GM19324 (cell line): ENCODE data around the gene AGPS.
"Not testable (repeated sequence)": the region's sequence is repeated elsewhere in the genome, so short reads cannot be mapped to it uniquely, and the experiment has no call there.

Experiments used
- ATAC-seq: cut with Tn5 transposase; IDR thresholded peaks from one replicate; pipeline ENCODE4 v1.9.1; 2021; ENCODE audit warnings: mild to moderate bottlenecking, moderate library complexity; ENCODE audit not compliant: unreplicated experiment, low FRiP score

The AGPS gene

DNA sequence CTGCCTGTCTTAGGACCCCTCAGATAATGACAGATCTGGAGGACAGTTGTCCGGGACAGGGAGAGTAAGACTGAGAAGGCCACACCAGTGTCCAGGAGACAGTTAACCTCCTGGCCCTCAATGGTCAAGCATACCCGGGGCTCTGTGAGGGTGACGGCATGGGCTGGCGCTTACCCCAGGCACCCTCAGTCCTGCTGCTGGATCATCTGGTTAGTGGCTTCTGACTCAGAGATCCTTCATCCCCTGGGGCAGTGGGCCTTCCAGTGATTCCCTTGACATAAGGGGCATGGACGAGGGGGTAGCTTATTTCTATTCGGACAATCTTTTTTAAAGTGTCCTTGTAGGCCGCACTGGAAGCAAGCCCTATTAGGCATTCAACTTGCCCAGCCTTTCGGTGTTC is 18.1 kb downstream of the AGPS start:
- not testable (repeated sequence) for ATAC-seq

DNA sequence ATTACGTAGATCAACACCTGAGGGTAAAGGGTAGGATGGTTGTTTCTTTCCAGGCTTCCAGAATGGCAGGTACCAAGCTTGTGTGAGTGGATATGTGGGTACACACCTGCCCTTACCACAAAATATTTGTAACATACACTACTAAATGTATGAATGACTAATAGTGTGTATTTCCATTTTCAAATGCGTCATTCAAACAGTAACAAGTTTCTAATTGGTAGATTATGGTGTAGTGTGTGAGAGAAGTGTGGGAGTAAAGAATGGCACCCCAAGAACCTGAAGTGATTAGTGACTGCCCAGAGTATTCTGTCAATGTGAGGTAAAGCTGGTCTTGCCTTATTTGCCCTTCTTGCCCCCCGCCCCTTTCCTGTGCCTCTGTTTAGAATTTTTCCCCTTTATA is 21.1 kb downstream of the AGPS start:
- no peak for ATAC-seq

DNA sequence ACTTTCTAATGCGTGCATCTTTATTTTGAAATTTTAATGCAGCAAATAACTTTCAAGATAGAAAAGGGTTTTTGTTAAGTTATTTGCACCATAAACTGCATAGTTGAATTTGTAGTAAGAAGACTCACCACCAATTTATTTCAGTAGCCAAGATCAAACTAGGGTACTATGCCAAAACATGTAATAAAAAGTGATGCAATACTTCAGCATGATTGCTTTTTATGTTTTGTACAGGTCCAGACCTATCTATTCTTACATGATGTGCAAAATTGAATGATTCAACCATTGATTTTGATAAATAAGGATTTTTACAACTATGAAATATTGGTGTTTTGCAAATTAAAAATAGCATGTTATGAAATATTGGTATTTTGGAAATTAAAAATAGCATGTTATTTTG is 26.7 kb downstream of the AGPS start:
- ATAC-seq, result no peak

DNA sequence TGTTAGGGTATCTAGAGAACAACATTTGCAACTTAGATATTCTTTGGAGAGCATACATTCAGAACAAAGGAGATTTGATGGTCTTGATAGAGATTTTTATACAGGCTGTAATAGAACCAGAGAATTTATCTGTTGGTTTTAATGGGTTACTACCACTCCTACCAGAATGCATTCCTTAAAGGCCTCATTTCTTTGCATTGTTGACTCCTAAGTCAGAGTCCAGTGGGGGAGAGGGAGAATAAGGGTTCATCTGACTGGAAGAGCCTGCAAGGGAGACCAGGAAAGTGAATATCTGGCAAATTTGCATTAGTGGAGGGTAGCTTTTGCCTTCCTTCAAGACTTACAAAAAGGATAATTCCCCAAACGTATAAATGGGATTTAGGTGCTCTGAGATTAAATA is 29.7 kb downstream of the AGPS start:
- no peak for ATAC-seq

DNA sequence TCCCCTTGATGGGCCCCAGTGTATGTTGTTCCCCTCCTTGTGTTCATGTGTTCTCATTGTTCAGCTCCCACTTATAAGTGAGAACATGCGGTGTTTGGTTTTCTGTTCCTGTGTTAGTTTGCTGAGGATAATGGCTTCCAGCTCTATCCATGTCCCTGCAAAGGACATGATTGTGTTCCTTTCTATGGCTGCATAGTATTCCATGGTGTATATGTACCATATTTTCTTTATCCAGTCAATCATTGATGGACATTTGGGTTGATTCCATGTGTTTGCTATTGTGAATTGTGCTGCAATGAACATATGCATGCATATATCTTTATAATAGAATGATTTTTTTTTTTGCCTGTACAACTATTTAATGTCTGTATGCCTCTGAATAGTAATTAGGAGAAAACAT is 31.5 kb downstream of the AGPS start:
- not testable (repeated sequence) for ATAC-seq

DNA sequence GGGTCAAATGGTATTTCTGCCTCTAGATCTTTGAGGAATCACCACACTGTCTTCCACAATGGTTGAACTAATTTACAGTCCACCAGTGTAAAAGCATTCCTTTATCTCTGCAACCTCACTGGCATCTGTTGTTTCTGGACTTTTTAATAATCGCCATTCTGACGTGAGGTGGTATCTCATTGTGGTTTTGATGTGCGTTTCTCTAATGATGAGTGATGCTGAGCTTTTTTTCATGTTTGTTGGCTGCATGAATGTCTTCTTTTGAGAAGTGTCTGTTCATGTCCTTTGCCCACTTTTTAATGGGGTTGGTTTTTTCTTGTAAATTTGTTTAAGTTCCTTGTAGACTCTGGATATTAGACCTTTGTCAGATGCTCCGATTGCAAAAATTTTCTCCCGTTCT is 32.0 kb downstream of the AGPS start:
- ATAC-seq, result not testable (repeated sequence)

DNA sequence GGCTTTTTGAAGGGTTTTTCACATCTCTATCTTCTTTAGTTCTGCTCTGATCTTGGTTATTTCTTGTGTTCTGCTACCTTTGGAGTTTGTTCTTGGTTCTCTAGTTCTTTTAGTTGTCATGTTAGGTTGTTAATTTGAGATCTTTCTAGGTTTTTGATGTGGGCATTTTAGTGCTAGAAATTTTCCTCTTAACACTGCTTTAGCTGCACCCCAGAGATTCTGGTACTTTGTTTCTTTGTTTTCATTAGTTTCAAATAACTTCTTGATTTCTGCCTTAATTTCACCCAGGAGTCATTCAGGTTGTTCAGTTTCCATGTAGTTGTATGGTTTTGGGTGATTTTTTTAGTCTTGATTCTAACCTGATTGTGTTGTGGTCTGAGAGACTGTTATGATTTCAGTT is 34.7 kb downstream of the AGPS start:
- no peak for ATAC-seq

DNA sequence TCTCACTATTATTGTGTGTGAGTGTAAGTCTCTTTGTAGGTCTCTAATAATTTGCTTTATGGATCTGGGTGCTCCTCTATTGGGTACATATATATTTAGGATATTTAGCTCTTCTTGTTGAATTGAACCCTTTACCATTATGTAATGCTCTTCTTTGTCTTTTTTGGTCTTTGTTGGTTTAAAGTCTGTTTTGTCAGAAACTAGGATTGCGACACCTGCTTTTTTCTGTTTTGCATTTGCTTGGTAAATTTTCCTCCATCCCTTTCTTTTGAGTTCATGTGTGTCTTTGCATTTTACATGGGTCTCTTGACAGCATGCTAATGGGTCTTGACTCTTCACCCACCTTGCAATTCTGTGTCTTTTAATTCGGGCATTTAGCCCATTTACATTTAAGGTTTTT is 35.4 kb downstream of the AGPS start:
- not testable (repeated sequence) for ATAC-seq

DNA sequence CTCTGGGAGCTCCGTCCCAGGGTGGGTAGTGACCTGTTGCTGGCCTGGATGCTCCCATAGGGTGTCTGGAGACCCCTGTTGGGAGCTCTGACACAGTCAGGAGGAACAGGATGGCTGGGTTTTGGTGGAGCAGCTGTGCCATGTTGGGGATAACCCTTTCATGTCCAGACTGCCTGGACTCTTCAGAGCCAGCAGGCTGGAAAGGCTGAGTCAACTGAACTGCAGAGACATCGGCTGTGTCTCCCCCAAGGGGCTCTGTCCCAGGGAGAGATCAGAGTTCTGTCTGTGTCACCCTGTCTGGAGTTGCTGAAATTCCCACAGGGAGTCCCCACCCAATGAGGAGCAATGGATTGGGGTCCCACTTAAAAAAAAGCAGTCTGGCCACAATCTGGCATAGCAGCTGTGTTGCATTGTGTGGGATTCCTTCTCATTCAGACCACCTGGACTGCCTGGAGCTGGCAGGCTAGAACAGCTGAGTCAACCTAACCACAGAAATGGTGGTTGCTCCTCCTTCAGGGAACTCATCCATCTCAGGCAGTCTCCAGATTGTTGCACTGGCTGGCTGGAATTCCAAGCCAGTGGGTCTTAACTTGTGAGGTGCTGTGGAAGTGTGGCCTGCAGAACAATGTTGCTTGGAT is 37.2 kb downstream of the AGPS start:
- ATAC-seq, result no peak

DNA sequence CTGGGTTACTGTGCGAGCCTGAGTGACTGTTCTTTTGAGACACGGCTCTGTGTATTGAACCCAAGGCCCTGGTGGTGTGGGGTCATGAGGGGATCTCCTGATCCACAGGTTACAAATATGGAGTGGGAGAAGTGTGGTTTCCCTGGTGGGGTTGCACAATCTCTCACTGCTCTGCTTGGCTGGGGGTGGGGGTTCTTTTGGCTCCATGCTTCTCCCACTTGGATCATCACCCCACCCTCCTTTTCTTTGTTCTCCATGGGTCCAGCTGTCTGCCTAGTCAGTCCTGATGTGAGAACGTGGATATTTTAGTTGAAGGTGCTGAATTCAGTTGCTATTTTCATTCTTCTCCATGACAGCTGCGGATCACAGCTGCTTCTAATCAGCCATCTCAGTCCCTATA is 37.8 kb downstream of the AGPS start:
- ATAC-seq, result no peak

DNA sequence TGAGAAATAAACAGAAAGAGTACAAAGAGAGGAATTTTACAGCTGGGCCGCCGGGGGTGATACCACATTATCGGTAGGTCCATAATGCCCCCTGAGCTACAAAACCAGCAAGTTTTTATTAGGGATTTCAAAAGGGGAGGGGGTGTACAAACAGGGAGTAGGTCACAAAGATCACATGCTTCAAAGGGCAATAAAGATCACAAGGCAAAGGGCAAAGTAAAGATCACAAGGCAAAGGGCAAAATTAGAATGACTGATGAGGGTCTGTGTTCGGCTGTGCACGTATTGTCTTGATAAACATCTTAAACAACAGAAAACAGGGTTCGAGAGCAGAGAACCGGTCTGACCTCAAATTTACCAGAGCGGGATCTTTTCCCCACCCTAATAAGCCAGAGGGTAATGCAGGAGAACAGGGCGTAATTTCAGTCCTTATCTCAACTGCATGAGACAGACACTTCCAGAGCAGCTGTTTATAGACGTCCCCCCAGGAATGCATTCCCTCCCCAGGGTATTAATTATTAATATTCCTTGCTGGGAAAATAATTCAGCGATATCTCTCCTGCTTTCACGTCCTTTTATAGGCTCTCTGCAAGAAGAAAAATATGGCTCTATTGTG is 38.6 kb downstream of the AGPS start:
- ATAC-seq, result not testable (repeated sequence)

DNA sequence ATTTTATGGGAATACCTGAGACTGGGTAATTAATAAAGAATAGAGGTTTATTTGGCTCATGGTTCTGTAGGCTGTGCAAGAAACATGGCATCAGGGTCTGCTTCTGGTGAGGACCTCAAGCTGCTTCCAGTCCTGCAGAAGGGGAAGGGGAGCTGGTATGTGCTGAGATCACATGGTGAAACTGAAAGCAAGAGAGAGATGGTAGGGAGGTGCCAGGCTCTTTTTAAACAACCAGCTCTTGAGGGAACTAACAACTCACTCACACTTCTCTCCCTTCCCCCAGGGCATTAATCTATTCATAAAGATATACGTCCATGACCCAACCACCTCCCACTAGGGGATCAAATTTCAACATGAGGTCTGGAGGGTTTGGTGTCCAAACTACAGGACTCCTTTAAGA is 40.1 kb downstream of the AGPS start:
- no peak for ATAC-seq

DNA sequence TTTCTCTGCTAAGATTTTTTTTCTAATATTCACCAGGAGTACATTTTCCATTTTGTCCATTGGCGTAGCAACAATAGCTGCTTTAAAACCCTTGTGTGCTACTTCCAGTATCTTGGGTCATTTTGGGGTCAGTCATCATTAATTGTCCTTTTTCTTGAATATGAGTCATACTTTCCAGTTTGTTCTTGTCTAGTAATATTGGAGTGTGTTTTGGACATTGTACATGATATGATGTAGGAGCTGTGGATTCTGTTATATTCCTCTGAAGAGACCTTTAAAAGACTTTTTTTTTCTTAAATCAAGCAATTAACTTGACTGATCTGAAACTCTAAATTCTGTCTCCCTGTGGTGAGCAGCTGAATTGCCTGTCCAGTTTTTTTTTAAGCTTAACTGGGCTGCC is 40.8 kb downstream of the AGPS start:
- ATAC-seq, result no peak

DNA sequence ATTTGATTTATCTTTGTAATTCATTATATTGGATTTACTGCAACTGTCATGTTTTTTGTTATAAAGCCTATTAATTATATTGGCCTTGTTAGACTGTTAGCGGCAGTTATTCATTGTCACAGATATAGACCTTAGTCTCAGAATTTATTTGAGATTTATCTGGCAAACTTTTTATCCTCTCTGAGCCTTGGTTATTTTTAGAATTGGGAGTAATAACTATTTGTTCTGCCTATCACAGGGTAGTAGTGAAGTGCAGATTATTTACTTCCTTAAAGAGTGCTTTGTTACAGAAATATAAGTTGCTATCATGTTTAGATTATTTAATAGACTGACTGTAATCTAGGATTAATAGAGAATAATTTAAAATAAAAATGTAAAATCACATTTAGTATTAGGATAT is 41.9 kb downstream of the AGPS start:
- ATAC-seq, result no peak

DNA sequence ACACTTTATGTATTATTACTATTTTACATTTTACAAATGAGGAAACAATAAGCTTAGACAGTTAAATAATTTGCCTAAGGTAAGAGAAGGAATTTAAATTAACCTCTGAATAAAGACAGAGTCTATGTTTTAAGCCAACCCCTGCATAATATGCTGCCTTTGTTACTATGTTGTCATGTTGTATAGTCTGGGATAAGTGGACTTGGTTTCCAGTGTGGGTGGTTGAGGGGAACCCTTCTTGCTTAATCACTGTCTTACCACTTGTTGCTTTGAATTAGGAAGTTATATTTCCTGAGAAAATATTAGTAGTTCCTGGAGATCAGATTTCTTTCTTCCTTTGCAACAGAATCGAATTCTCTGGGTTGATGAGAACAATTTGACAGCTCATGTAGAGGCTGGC is 52.6 kb downstream of the AGPS start:
- ATAC-seq, result no peak

DNA sequence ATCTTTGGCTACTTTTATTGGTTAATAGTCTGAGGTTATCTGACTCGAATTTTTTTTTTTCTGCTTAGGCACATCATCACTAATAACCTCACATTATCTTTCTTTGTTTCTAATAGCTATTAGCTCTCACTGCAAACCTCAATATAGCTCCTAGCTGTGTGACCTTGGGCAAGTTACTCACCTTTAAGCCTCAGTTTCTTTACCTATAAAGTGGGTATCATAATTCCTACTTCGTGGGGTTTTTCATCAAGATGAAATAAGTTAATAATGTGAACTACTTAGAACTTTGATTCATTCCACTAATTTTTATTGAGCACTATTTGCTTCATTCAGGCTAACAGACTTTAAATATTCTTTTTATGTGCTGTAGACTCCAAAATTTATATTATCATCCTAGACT is 55.5 kb downstream of the AGPS start:
- no peak for ATAC-seq

DNA sequence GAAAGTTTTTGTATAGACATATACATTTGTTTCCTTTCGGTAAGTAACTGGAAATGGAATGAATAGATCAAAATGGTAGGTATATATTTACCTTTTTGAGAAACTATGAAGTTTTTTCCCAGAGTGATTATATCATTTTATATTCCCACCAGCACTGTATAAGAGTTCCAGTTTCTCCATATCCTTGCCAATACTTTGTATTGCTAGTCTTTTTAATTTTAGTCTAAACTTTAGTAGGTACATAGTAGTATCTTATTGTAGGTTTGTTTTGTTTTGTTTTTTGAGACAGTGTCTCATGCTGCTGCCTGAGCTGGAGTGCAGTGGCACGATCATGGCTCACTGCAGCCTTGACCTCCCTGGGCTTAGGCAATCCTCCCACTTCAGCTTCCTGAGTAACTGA is 56.6 kb downstream of the AGPS start:
- ATAC-seq, result no peak

DNA sequence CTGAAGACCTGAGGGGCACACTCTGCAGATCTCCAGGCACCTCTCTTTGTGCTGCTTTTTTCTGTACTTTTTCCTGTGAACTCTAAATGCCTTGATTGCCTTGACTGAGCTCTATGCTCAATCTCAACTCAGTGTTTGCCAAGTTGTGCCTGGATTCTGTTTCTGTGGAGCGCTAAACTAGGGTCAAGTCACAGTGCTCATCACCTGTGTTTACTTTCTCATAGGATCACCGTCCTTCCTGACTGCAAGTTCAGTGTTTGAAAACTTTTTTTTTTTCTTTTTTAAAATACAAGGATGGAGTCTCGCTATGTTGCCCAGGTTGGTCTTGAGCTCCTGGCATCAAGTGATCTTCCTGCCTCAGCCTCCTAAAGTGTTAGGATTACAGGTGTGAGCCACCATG is 62.6 kb downstream of the AGPS start:
- ATAC-seq, result no peak

DNA sequence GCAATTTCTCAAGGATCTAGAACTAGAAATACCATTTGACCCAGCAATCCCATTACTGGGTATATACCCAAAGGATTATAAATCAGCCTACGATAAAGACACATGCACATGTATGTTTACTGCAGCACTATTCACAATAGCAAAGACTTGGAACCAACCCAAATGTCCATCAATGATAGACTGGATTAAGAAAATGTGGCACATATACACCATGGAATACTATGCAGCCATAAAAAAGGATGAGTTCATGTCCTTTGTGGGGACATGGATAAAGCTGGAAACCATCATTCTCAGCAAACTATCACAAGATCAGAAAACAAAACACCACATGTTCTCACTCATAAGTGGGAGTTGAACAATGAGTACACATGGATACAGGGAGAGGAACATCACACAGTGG is 67.2 kb downstream of the AGPS start:
- not testable (repeated sequence) for ATAC-seq

DNA sequence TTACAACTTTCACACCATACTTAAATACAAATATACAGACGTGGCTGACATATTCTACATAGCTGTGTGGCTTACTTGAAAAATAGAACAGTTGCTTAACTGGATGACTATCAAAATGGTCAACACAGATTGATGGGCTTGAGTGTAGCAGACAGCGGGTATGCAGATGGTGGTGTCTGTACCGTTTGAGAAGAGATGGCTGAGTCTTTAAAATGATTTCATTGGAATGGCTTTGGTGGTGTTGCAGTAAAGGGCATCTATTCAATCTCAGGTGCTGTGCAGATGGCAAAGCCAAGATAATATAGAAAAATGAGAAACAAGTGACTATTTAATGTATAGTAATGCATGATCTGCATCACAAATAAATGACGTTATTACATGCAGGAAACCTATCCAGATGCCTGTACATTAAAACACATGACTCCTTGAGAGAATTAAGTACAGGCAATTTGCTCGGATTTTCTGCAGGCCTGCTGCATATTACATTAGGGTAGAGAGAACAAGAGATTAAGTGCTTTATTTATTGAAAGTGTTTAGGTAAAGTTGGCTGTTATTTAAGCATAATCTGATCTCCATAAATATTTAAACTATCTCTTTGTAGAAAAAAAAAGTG is 68.5 kb downstream of the AGPS start:
- no peak for ATAC-seq

DNA sequence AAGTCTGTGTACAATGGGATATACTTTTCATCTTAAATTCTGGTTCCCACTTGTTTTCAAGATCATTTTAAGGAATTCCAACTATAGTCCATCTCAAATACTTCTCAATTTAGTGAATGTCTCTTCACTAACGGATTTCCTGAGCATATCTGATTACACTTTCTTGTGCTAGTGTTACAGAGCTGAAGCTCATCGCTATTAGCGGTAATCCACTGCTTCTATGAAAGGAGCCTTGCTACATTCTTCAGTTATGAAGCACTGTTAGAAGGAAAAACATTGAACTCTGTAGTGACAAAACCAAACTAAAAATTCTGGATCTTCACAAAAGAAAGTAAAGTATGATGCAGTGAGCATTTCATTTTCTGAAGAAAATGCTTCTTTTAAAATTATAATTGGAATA is 72.0 kb downstream of the AGPS start:
- no peak for ATAC-seq

DNA sequence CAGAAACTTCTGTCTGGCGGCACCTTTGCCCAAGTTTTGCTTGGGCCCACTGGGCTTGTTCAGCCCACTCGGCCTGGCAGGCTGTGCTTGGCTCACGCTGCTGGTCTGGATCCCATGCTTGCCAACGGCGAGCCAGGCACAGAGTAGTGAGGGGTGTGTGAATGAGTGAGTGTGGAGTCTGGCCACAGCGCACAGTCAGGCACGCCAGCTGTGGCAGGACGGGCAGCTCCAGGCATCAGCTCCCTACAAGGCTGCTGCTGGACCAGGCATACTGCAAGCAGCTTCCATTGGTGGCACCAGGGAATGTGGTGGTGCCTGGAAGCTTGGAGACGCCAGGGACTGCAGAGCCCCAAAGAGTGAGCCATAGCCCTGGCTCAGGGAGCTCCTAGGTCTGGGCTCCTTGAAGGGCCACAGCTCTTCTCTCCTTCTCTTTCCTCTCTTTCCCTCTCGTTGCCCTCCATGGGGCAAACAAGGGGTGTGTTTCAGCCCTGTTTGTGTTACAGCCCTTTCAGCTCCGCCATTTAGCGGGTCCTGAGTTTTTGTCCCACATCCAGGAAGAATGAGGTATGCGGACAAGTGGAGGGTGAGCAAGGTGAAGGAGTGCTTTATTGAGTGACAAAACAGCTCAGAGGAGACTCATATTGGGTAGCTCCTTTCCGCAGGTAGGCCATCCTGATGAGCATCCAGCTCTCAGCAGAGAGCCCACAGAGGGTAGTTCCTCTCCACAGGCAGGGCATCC is 73.0 kb downstream of the AGPS start:
- ATAC-seq, result no peak
